Cardiac ventricle fibroblast (primary cell): Measurements from ENCODE around the gene STX1A. TPM values are rescaled to one million over a fixed set of nuclear protein-coding genes. Genes with fewer than 3 reads are reported as not detected.

Experiments used
- total RNA-seq: library from RNA; depleted of rRNA; stranded (reverse); fragments of >200 nt; gene quantifications from 2 replicates; pipeline ENCODE4 v1.2.3, GENCODE V29; 2015

Gene STX1A
- total RNA-seq: 4.4 and 11.1 TPM in 2 replicates

DNA sequence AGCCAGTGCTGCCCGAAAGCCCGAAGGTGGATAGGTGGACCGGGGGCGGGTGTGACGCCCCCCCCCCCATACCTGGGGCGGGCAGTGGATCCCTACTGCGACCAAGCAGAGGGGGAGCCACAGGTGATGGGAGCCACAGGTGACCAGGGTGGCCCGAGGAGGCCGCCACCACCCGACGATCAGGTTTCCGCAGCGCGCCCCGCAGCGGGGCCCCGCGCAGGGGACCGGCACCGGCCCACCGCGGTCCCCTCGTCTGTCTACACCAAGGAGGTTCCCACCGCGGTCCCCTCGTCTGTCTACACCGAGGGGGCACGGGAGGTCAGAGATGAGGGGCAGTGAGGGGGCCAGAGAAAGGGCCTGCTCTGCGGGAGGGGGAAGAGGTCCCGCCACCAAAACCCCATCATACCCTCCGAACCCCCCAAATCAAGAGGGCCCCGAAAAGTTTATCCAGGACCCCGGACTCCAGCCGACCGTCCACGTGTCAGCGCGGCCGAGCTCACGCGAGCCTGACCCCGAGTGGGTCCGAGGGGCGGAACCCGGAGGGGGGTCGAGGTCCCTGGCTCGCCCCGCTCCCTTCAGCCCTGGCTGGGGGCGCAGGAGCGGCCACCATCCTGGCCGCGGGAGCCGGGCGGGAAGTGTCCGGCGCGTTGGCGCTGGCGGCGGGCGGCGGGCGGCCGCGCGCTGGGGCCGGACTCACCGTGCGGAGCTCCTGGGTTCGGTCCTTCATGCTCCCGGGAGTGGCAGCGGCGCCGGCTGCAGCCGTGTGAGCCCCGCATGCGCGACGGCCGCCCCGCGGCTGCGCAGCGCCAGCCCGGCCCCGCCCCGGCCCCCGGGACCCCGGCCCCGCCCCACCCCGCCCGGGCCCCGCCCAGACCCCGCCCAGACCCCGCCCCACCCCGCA, at the start of gene STX1A:
Gene STX1A (minus strand): TSS at position 765 of the 901 bp plus-strand sequence. CDS start 38 bp downstream, at position 727.

DNA sequence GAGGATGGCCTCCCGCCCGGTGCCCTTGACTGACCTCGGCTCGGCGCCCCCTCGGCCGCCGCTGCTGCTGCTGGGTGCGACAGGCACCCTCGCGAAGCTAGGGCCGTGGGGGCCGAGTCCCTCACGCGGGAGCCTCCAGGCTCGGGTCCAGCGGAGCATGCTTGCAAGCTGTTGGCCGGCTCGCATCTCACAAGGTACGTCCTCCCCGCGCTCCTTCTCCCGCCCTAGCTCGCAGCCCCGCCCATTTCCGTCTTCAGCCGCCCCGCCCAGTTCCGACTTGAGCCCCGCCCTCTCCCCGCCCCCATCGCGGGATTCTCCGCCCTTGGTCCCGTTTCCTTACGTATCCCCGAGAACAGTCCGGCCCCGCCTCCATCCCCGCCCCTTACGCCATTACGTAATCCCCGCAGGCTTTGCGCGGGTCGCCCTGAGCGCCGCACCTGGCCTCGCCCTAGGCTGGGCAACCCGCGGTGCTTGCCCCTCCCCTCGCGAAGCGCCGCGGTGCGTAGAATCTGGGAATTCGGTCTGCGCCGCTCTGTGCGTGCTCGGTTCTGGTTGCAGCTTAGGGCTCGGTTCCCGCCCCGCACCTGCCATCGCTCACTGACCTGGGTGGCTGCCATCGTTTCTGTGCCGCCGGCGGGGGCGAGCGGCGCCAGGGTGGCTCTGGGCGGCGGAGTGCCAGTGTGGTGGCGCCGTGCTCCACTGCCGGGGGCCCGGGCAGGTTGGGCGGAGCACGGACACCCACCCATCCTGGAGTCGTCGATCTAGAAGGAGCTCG, 19.3 kb upstream of the STX1A start, which contains the start of gene ABHD11:
Gene ABHD11 (minus strand): TSS at position 191 of the 775 bp plus-strand sequence. CDS start 32 bp downstream, at position 159.

GRCh38 chr7:73683056-73683787, 36.2 kb downstream of the STX1A start, which contains the start of the genes BUD23 and DNAJC30:
Gene BUD23, plus strand, starts transcription at chr7:73683597. Its CDS starts 29 bp downstream, at chr7:73683626.
Gene DNAJC30, minus strand, starts transcription at chr7:73683453. Its CDS starts 30 bp downstream, at chr7:73683423.

GRCh38 chr7:73667344-73668102, 51.9 kb downstream of the STX1A start, which contains the start of gene VPS37D:
Gene VPS37D, plus strand, starts transcription at chr7:73667831. Its CDS starts 128 bp downstream, at chr7:73667959.

Other genes starting within 250 kb of the STX1A start
- gene BAZ1B, start 197.4 kb downstream of the STX1A start, total RNA-seq: 36.3 and 37.9 TPM in 2 replicates
- gene BCL7B, start 162.0 kb downstream of the STX1A start, total RNA-seq: 28.3 and 56.6 TPM in 2 replicates
- 57.6 and 58.4 TPM in 2 replicates for gene TBL2, start 141.1 kb downstream of the STX1A start, total RNA-seq
- 0.54 TPM in 1 of 2 replicates, not detected in the other for gene MLXIPL, start 95.1 kb downstream of the STX1A start, total RNA-seq
- gene VPS37D, start 51.8 kb downstream of the STX1A start, total RNA-seq: 2.7 and 3.1 TPM in 2 replicates
- gene DNAJC30, start 36.2 kb downstream of the STX1A start, total RNA-seq: 6.1 and 9.0 TPM in 2 replicates
- 43.6 and 49.3 TPM in 2 replicates for gene BUD23, start 36.1 kb downstream of the STX1A start, total RNA-seq
- 4.8 and 11.0 TPM in 2 replicates for gene ABHD11, start 19.1 kb upstream of the STX1A start, total RNA-seq
- gene CLDN3, start 50.6 kb upstream of the STX1A start, total RNA-seq: not detected in 2 replicates
- gene CLDN4, start 111.3 kb upstream of the STX1A start, total RNA-seq: not detected in 2 replicates
- gene METTL27, start 122.8 kb upstream of the STX1A start, total RNA-seq: 2.0 and 3.0 TPM in 2 replicates
- not detected in 2 replicates for gene TMEM270, start 141.5 kb upstream of the STX1A start, total RNA-seq